Heart right ventricle (tissue), 16 donors: Measurements from ENCODE around the gene SEC14L1. TPM values are rescaled to one million over a fixed set of nuclear protein-coding genes. Genes with fewer than 3 reads are reported as not detected.

Source experiments
- ATAC-seq, 8 donors: fragments of 200-7000 bp; cut with Tn5 transposase; one replicate each; pipeline ENCODE4 v1.9.1; 2020; ENCODE audit warnings: mild to moderate bottlenecking in 8 of 8, moderate library complexity in 8 of 8, moderate number of reproducible peaks in 1 of 8
- DNase-seq, 2 donors: peaks; one replicate each; pipeline ENCODE4 v3.0.0-alpha.2; 2020
- H3K27ac ChIP-seq, 10 donors: fragments of 200-600 bp; sonication (generic) in 2 of 10; one replicate each; pipeline versions ENCODE4 v1.5.0 to v1.8.0; 2020 to 2022; ENCODE audit warnings: mild to moderate bottlenecking in 3 of 10
- H3K27me3 ChIP-seq, 7 donors: fragments of 200-600 bp; one replicate each; pipeline ENCODE4 v1.8.0; 2021 to 2022; ENCODE audit warnings: mild to moderate bottlenecking in 2 of 7
- H3K36me3 ChIP-seq, 9 donors: fragments of 200-600 bp; sonication (generic) in 1 of 9; one replicate each; pipeline versions ENCODE4 v1.5.0 to v1.8.0; 2020 to 2022; ENCODE audit warnings: mild to moderate bottlenecking in 2 of 9
- H3K4me1 ChIP-seq, 9 donors: fragments of 200-600 bp; sonication (generic) in 1 of 9; one replicate each; pipeline versions ENCODE4 v1.5.0 to v1.8.0; 2020 to 2022; ENCODE audit warnings: mild to moderate bottlenecking in 4 of 9
- H3K4me3 ChIP-seq, 10 donors: fragments of 200-600 bp; sonication (generic) in 2 of 10; one replicate each; pipeline versions ENCODE4 v1.5.0 to v1.8.0; 2020 to 2022; ENCODE audit warnings: mild to moderate bottlenecking in 7 of 10, moderate library complexity in 2 of 10
- H3K9me3 ChIP-seq, 11 donors: fragments of 200-600 bp in 10 of 11; sonication (generic) in 2 of 11; one replicate each; pipeline versions ENCODE4 v1.5.0 to v1.8.0; 2013 to 2022; ENCODE audit warnings: mild to moderate bottlenecking in 2 of 11, control low read depth in 1 of 11, moderate library complexity in 1 of 11
- WGBS, 2 donors: extraction: QIAGEN DNeasy Blood & Tissue Kit; methylation state at CpG; one replicate each; pipeline ENCODE4 v1.1.7; 2013; ENCODE audit warnings: inconsistent platforms in 1 of 2; 5-methylcytosine and 5-hydroxymethylcytosine counted together
- intact Hi-C, 10 donors: fragments of 100-400 bp; cut with DNase I; formaldehyde crosslinking; loops; one replicate each; pipeline versions ENCODE4 v1.11.1 to v1.14.2; 2022
- polyA plus RNA-seq, 2 donors: library from polyadenylated mRNA; stranded (reverse); fragments of 200-250 nt; gene quantifications; one replicate each; pipeline ENCODE4 v1.2.3, GENCODE V29; 2013
- total RNA-seq, 10 donors: library from RNA; stranded (reverse); fragmentation: NEBNext Ultra II Directional in 3 of 10; extraction: Animal tissue kit (Norgen Biotek cat#: 25700) in 3 of 10; gene quantifications; one replicate each; pipeline versions ENCODE4 v1.2.1 to v1.2.4, GENCODE V29; 2021 to 2023
- TF ChIP-seq, protein P1 (sequence below), 9 donors: fragments of 200-600 bp; sonication (generic) in 2 of 9; IDR thresholded peaks; one replicate each; pipeline versions ENCODE4 v1.5.0 to v1.8.0; 2021 to 2022; ENCODE audit warnings: antibody characterized with exemption in 9 of 9, mild to moderate bottlenecking in 5 of 9, moderate library complexity in 1 of 9
- donor health status: Arrhythmogenic right ventricular cardiomyopathy.
- donor health status: ischemic (EF 13 %, LVEDD 7.1; RV severe dilation, severe dysfunction).
- donor health status: healthy with polysubstance abuse.
- donor health status: DM: no; HTN: yes; CAD: no.
- donor health status: DM: no; HTN: no; CAD: no.
- donor health status: ischemic (EF 25% LVEDD 6.9; RV normal size, moderate dysfunction).
- donor health status: ischemic (EF 25% LVEDD 5.7; RV mildly dilated, moderate dysfunction).
- donor health status: healthy.
- donor health status: DM: yes; HTN: yes; CAD: no.
- donor health status: Ischemic cardiomyopathy.
- donor health status: ischemic (EF 35%, LVEDD 5.7; RV mildly dilated, moderate dysfunction).
- donor health status: nonischemic (EF 11% LVEDD 7.7; RV severe dilation, severe dysfunction).
- donor health status: DM: yes; HTN: yes; CAD: no.
- donor health status: PGD.
- donor health status: ischemic (EF 29% LVEDD 5.4; RV normal size, mild dysfunction).
- donor health status: nonischemic (EF 23%, LVEDD 6.1; RV moderate dilation, normal function).

SEC14L1 gene
- total and polyA plus RNA-seq, 12 donors: 36.1 to 88.8 (median 50.0) TPM

- Histone ChIP-seq H3K4me1 (peaks cover 24 to 84% (median 70%) of the 10 kb centered on the region in 9 donors), H3K36me3 (peaks cover 0 to 32% (median 0%) of the 10 kb centered on the region in 9 donors), H3K9me3 (peaks cover 0 to 30% (median 14%) of the 10 kb centered on the region in 11 donors), H3K27ac (peak overlapping the region; percentile 61 to 83 (median 76)), H3K4me3 (peak overlapping the region in 1 of 10 donors; percentile 31), H3K27me3 (no peaks in the 10 kb centered on the region)
- DNase-seq: peak in 1 of 2 donors; percentile 34
- peak; percentile 38 to 92 (median 82) for ATAC-seq
- intact Hi-C loops: no loop called here
- TF ChIP-seq, protein P1, sequence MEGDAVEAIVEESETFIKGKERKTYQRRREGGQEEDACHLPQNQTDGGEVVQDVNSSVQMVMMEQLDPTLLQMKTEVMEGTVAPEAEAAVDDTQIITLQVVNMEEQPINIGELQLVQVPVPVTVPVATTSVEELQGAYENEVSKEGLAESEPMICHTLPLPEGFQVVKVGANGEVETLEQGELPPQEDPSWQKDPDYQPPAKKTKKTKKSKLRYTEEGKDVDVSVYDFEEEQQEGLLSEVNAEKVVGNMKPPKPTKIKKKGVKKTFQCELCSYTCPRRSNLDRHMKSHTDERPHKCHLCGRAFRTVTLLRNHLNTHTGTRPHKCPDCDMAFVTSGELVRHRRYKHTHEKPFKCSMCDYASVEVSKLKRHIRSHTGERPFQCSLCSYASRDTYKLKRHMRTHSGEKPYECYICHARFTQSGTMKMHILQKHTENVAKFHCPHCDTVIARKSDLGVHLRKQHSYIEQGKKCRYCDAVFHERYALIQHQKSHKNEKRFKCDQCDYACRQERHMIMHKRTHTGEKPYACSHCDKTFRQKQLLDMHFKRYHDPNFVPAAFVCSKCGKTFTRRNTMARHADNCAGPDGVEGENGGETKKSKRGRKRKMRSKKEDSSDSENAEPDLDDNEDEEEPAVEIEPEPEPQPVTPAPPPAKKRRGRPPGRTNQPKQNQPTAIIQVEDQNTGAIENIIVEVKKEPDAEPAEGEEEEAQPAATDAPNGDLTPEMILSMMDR (IDR thresholded peaks at IDR 0.05): no peak
- 23 to 24% methylated on average over 7 of the region's 7 CpGs for WGBS, 2 donors
Measured at GRCh38 chr17:77164483-77165091, 23.8 kb downstream of the SEC14L1 start.

- Histone ChIP-seq H3K27ac (peak overlapping the region in 8 of 10 donors; percentile 61 to 83 (median 78)), H3K36me3 (peaks cover 0 to 32% (median 0%) of the 10 kb centered on the region in 9 donors), H3K4me3 (no peak overlapping the region), H3K27me3 (no peaks in the 10 kb centered on the region), H3K9me3 (peaks cover 0 to 34% (median 14%) of the 10 kb centered on the region in 11 donors), H3K4me1 (peaks cover 24 to 84% (median 63%) of the 10 kb centered on the region in 9 donors)
- DNase-seq (no peak), ATAC-seq (no peak)
- TF ChIP-seq, protein P1 (IDR thresholded peaks at IDR 0.05): no peak
- intact Hi-C loops: no loop called here
- WGBS, 2 donors: 9 to 15% methylated on average over 1 of the region's 1 CpG
Measured at GRCh38 chr17:77165577-77165976, 24.8 kb downstream of the SEC14L1 start.

DNA sequence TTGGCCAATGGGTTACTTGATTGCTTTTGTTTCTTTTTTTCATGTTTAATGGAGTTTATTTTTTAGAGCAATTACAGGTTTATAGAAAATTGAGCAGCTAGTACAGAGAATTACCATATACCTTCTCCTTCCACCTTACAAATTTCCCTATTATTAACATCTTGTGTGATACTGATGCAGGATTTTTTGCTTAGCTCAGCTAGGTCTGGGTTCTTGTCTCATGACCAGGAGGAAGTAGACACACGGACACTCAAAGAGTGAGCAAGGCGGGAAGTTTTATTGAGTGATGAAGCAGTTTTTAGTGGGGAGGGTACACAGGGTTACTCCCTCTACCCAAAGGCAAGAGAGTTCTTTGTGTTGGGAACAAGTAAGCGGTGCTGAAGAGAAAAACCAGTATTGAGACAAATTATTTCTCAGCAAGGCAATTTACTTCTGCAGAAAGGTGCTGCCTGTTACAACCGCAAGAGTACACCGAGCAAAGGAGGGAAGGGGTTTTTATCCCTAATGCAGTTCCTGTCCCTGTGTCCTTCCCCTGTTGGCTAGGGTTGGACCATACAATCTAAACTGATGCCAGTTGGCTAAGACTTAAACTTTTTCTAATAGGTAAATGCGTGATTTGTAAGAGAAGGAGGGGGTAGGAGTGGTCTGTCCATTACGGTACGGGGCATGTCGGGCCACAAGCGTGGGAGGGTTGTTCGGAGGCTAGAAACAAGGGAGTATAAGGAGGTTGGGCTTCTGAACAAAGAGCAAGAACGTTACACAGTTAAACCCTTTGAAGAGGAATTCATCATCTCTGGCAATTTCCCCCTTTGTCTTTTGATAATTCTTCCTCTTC is 26.9 kb downstream of the SEC14L1 start:
- ATAC-seq: no peak
- TF ChIP-seq, protein P1 (IDR thresholded peaks at IDR 0.05): no peak
- H3K27ac ChIP-seq: no peak overlapping the region
- H3K9me3 ChIP-seq: peaks cover 0 to 34% (median 14%) of the 10 kb centered on the region in 11 donors
- intact Hi-C loops: no loop called here
- no peak overlapping the region for H3K4me3 ChIP-seq
- DNase-seq: no peak
- WGBS, 2 donors: 91 to 94% methylated on average over 12 of the region's 12 CpGs
- no peaks in the 10 kb centered on the region for H3K27me3 ChIP-seq
- peaks cover 0 to 32% (median 0%) of the 10 kb centered on the region in 9 donors for H3K36me3 ChIP-seq
- H3K4me1 ChIP-seq: peaks cover 26 to 84% (median 62%) of the 10 kb centered on the region in 9 donors

- Histone ChIP-seq H3K4me1 (peaks cover 10 to 78% (median 45%) of the 10 kb centered on the region in 9 donors), H3K27me3 (no peaks in the 10 kb centered on the region), H3K4me3 (no peak overlapping the region), H3K36me3 (peaks cover 0 to 35% (median 14%) of the 10 kb centered on the region in 9 donors), H3K9me3 (peaks cover 0 to 44% (median 20%) of the 10 kb centered on the region in 11 donors), H3K27ac (peak overlapping the region in 5 of 10 donors; percentile 7 to 61 (median 59))
- 49 to 65% methylated on average over 6 of the region's 6 CpGs for WGBS, 2 donors
- peak in 6 of 8 donors; percentile 23 to 63 (median 45) for ATAC-seq
- intact Hi-C loops: no loop called here
- DNase-seq: no peak
- TF ChIP-seq, protein P1 (IDR thresholded peaks at IDR 0.05): no peak
Measured at GRCh38 chr17:77173104-77173503, 32.3 kb downstream of the SEC14L1 start.
